DMS 273 (cell line): ENCODE measurements around the gene NPC1.

ENCODE experiments used
- DNase-seq: peaks from one replicate; lab custom pipeline; 2025; ENCODE audit not compliant: unreplicated experiment; lab: John Stamatoyannopoulos, UW

NPC1 gene

GRCh38 chr18:23550898-23551297, 35.4 kb downstream of the NPC1 start:
- no peak for DNase-seq

GRCh38 chr18:23548719-23549118, 37.6 kb downstream of the NPC1 start:
- no peak for DNase-seq

GRCh38 chr18:23548275-23548674, 38.0 kb downstream of the NPC1 start:
- DNase-seq = no peak

DNA sequence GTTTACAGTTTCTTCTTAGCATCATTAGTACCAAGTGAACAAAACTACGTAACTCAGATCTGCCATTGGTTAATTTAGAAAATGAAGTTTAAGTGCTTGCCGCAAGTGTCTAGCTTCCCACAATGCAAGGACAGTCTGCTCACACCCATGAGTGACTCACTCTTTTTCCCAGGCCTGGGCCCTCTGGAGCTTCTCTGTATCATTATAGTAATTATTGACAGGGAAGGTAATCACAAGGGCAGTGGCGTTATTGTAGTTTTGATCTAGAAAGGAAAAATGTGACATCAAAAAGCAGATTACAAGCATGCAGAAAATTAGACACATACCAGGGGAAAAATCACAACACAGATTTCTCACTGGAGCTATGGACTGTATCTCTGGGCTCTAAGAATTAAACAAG, 38.5 kb downstream of the NPC1 start:
- DNase-seq = no peak

DNA sequence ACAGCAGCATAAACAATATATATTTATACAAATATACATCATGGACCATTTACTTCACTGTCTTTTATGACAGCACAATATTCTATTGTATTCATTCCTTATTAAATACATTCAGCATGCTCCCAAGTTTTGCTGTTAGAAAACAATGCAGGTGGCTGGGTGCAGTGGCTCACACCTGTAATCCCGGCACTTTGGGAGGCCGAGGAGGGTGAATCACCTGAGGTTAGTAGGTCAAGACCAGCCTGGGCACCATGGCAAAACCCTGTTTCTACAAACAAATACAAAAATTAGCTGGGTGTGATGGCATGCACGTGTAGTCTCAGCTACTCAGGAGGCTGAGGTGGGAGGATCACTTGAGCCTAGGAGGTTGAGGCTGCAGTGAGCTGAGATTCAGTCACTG, 39.0 kb downstream of the NPC1 start:
- DNase-seq = no peak

- DNase-seq = no peak
Measured at GRCh38 chr18:23545247-23545789, 41.0 kb downstream of the NPC1 start.

GRCh38 chr18:23542461-23542860, 43.8 kb downstream of the NPC1 start:
- no peak for DNase-seq

DNA sequence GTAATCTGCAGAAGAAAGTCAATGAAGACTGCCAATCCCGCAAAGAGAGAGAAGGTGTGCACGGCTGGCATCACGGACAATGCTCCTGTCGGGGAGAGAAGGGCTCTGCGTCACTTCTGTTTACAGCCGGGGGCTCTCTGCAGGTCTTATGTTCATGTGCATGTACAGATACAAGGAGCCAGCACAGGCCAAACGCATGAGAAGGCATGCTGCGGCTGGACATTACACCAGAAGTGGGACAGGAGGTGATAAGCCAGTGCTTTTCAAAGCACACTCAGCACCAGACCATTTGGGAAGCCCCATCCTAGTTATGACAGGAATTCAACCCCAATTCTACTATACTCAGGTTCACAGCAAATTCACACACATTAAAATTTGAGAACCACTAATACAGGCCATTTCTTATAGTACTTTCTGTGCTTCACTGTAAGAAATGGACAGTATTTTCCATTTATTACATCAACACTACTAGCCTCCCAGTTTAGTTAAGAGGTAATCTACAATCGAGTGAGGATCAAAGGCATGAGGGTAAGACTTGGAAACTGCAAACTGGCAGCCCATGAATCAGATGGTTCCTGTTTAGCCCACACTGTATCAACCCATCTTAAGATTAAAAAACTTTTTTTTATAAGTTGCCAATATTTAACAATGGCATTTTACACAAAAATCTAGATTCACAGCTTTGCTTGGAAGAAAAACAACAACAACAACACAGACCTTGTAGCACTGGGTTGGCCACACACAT, 44.8 kb downstream of the NPC1 start:
- no peak for DNase-seq

GRCh38 chr18:23540867-23541266, 45.4 kb downstream of the NPC1 start:
- DNase-seq = no peak

GRCh38 chr18:23539911-23540525, 46.3 kb downstream of the NPC1 start:
- DNase-seq = no peak

DNA sequence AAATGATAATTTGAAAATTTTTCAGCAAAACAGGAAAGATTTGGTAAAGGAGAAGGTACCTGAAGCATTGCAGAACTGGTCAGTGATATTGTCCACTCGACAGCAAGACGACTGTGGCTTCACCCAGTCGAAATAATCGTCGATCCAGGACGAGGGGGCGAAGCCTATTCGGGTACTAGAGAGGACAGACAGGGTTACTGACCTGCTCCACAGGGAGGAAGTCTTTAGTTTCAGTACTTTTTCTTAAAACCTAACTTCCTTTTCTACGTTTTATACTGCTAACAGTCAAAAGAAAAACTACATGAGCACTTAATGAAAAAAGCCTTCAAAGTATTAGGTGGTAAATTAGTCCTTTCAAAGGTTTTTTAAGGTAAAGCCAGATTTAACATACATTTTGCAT, 47.0 kb downstream of the NPC1 start:
- no peak for DNase-seq

- DNase-seq = no peak
Measured at GRCh38 chr18:23538870-23539269, 47.4 kb downstream of the NPC1 start.

DNA sequence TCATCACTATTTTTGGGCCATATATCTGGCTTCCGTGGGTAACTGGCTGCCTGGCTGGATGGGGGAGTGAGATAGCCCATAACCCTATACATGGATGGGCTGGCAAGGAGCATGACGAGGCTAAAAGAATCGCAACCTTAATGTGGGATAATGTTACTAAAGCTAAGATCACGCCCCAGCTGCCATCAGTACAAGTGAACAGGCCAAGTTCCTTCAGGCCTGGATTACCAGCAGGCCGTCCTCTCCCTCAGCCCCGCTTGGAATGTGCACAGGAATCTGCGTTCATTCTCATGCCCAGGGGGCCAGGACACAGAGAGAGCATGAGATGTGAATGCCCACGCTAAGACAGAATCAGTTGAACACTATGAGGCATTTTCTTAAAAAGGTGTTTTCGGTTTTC, 48.3 kb downstream of the NPC1 start:
- no peak for DNase-seq

DNA sequence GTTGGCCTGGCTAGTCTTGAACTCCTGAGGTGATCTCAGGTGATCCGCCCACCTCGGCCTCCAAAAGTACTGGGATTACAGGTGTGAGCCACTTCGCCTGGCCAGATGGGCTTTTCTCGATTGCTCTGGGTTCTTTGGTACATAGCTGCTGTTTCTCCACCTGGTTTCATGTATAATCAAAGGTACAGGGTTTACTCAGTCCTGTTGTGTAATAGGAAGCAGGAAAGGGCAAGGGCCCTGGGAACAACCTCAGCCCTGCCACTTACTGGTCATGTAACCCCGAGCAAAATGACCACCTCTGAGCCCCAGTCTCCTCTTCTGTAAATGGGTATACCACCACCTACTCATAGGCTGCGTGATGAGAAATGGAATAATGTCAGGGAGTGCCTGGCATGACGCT, 49.0 kb downstream of the NPC1 start:
- no peak for DNase-seq

DNA sequence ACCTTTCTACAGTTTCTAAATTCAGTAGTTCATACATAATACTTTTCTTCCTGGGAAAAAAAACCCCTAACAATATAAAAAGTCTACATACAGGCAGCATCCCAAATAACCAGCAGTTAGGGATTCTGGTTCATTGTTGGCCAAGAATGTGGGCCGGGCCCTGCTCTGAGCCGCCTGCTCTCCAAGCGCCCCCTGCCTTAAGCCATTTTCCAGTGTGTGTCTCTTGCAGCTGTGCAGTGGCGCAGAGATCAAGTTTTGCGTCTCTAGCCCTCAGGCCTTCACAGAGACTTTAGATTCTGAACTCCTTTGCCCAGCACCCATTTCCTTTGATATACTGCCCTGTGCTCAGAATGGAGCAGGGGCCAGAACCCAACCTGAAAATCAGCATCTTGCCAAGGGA, 50.1 kb downstream of the NPC1 start:
- no peak for DNase-seq

DNA sequence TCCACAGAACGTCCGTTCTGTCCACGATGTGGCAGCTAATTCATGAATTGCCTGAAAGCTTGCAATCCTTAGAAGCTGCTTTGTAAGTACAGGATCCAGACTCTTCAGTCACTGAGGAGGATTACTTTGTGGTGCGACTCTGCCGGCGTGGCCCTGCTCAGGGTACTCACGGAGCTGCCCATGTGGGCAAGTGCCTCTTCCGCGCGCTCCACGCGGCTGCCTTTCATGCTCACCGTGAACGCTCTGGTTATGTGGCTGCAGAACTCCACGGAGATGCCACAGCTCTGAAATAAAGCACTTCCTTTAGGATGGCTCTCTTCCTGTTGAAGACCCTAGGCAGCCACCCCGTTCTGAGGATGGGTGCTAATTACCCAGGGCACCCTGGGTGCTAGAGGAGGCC, 52.0 kb downstream of the NPC1 start:
- no peak for DNase-seq

DNA sequence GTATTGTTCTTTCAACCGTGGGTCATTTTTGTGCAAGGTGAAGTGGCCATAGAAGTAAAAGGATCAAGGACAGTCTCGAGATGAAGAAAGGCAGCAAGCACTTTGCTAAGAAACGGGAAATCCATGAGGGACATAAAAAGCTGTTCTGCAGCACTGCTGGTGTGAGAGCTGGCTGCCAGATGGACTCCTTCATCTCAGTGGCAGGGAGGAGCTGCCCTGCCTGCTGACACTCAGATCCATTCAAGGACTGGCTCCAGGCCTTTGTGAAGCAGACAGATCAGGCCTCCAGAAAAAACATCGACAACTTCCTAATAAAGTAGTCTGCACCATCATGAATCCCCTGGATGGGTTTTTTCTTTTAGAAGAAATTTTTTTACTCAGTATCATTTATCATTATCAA, 53.5 kb downstream of the NPC1 start:
- no peak for DNase-seq

GRCh38 chr18:23531912-23532311, 54.4 kb downstream of the NPC1 start:
- DNase-seq = no peak

GRCh38 chr18:23530195-23530594, 56.1 kb downstream of the NPC1 start:
- DNase-seq = no peak

- no peak for DNase-seq
Measured at GRCh38 chr18:23529604-23530003, 56.7 kb downstream of the NPC1 start.

GRCh38 chr18:23528580-23529472, 57.5 kb downstream of the NPC1 start:
- no peak for DNase-seq
